K562 (cell line): ENCODE results near the gene LENEP. TPM values are rescaled to one million over a fixed set of nuclear protein-coding genes. Genes with fewer than 3 reads are reported as not detected.

Source experiments
- ILF3 ChIP-seq: fragments of 450-650 bp; IDR thresholded peaks from 2 replicates; pipeline ENCODE4 v1.6.1; 2018; ENCODE audit warnings: antibody characterized with exemption, mild to moderate bottlenecking, moderate library complexity, borderline replicate concordance
- POLR2AphosphoS5 ChIP-seq: IDR thresholded peaks from 2 replicates; pipeline ENCODE4 v1.6.1; 2011; ENCODE audit warnings: mild to moderate bottlenecking, low read depth, low read length, moderate library complexity; ENCODE audit not compliant: control insufficient read depth, insufficient read depth
- PRDM10 ChIP-seq: fragments of 450-650 bp; IDR thresholded peaks from 2 replicates; pipeline ENCODE4 v1.6.1; 2018; ENCODE audit not compliant: partially characterized antibody
- RCOR1 ChIP-seq, 2 experiments: IDR thresholded peaks; 2 replicates each; pipeline ENCODE4 v1.6.1; 2012; ENCODE audit warnings: low read depth in 2 of 2, low read length in 2 of 2, borderline replicate concordance in 1 of 2, improper control_type of control experiment in 1 of 2
- polyA plus RNA-seq, 8 experiments: library from polyadenylated mRNA; depleted of rRNA in 4 of 8; stranded (reverse) in 5 of 8; unstranded in 3 of 8; fragments of >200 nt; fragmentation: Nextera tagmentation in 2 of 8; fragmentation: Illumina TruSeq in 1 of 8; extraction: Ambion mirVana in 2 of 8; extraction: Trizol in 1 of 8; gene quantifications; 2 replicates each; pipeline versions ENCODE4 v1.2.1 to v1.2.3, GENCODE V29; 2011 to 2014; ENCODE audit warnings: inconsistent platforms in 1 of 8, missing spikeins in 1 of 8
- total RNA-seq, 7 experiments: library from RNA; depleted of rRNA in 6 of 7; stranded (reverse); fragments of >200 nt in 6 of 7; fragmentation: Illumina TruSeq in 2 of 7; extraction: Trizol in 2 of 7; gene quantifications; 2 replicates each; pipeline versions ENCODE4 v1.2.1 to v1.2.3, GENCODE V29; 2011 to 2021; ENCODE audit warnings: low replicate concordance in 1 of 7
- TF ChIP-seq, protein P1 (sequence below): fragments of 250-450 bp; sonication (Bioruptor Pico); IDR thresholded peaks from 2 replicates; pipeline ENCODE4 v1.5.0; 2021

The LENEP gene
- total and polyA plus RNA-seq, 9 of the 15 experiments (the other 6 are each of a cell fraction or from before 2014, with no cell fraction given) = 0.23 to 0.87 (median 0.67) TPM; not detected in 5

DNA sequence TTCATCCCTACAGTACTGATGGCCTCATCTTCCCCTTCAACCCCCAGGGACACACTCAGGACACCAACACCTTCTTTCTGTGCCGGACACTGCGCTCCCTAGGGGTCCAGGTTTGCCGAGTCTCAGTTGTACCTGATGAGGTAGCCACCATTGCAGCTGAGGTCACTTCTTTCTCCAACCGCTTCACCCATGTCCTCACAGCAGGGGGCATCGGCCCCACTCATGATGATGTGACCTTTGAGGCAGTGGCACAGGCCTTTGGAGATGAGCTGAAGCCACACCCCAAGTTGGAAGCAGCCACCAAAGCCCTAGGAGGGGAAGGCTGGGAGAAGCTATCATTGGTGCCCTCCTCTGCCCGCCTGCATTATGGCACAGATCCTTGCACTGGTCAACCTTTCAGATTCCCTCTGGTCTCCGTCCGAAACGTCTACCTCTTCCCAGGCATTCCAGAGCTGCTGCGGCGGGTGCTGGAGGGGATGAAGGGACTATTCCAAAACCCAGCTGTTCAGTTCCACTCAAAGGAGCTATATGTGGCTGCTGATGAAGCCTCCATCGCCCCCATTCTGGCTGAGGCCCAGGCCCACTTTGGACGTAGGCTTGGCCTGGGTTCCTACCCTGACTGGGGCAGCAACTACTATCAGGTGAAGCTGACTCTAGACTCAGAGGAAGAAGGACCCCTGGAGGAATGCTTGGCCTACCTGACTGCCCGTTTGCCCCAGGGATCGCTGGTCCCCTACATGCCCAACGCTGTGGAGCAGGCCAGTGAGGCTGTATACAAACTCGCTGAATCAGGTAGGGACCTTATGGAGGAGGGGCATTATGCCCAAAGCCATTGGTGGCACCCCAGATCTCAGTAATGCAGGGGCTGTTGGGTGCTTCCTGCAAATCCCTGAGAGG is 5.1 kb upstream of the LENEP start (continued):
- TF ChIP-seq PRDM10 = peak; percentile 43
- 0 out of 4 replicates have a peak, but pooled peaks of 1 of the 2 experiments have one; percentile 11 for TF ChIP-seq RCOR1 (IDR thresholded peaks at IDR 0.05; ENCODE audit: borderline replicate concordance in 1 of 2, low read depth in 2 of 2, low read length in 2 of 2)
- TF ChIP-seq, protein P1, sequence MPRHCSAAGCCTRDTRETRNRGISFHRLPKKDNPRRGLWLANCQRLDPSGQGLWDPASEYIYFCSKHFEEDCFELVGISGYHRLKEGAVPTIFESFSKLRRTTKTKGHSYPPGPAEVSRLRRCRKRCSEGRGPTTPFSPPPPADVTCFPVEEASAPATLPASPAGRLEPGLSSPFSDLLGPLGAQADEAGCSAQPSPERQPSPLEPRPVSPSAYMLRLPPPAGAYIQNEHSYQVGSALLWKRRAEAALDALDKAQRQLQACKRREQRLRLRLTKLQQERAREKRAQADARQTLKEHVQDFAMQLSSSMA = no peak
- no peak for TF ChIP-seq ILF3
- peak; percentile 12; the same call in 1 of the 2 replicates for TF ChIP-seq POLR2AphosphoS5
